Measurements from ENCODE around the gene SH2D6.
A peak's percentile ranks its signal among the peaks of the same experiment; 100 is the strongest.
"Not testable (repeated sequence)": the region's sequence is repeated elsewhere in the genome, so short reads cannot be mapped to it uniquely, and the experiment has no call there.

Gene SH2D6

GRCh38 chr2:85418132-85419008, at the start of gene SH2D6:
Gene SH2D6 (plus strand): TSS chr2:85418714. CDS start chr2:85429466, 10,752 bp downstream.
- peak; percentile 56 for DNase-seq

GRCh38 chr2:85368921-85369320, 49.6 kb upstream of the SH2D6 start:
- DNase-seq = no peak

GRCh38 chr2:85369500-85369899, 49.0 kb upstream of the SH2D6 start:
- no peak for DNase-seq

- no peak for DNase-seq
Observed at GRCh38 chr2:85371045-85371444, 47.5 kb upstream of the SH2D6 start.

GRCh38 chr2:85376291-85377065, 42.0 kb upstream of the SH2D6 start:
- no peak for DNase-seq

GRCh38 chr2:85377083-85377482, 41.4 kb upstream of the SH2D6 start:
- no peak for DNase-seq

- no peak for DNase-seq
Observed at GRCh38 chr2:85378257-85378656, 40.3 kb upstream of the SH2D6 start.

GRCh38 chr2:85380048-85380447, 38.5 kb upstream of the SH2D6 start:
- no peak for DNase-seq

- DNase-seq = not testable (repeated sequence)
Observed at GRCh38 chr2:85383151-85383550, 35.4 kb upstream of the SH2D6 start.

- no peak for DNase-seq
Observed at GRCh38 chr2:85383850-85384249, 34.7 kb upstream of the SH2D6 start.

- DNase-seq = no peak
Observed at GRCh38 chr2:85385746-85386145, 32.8 kb upstream of the SH2D6 start.

- DNase-seq = no peak
Observed at GRCh38 chr2:85387754-85388153, 30.8 kb upstream of the SH2D6 start.

GRCh38 chr2:85388878-85389538, 29.5 kb upstream of the SH2D6 start:
- no peak for DNase-seq

- DNase-seq = no peak
Observed at GRCh38 chr2:85390941-85391669, 27.4 kb upstream of the SH2D6 start.

GRCh38 chr2:85393836-85394235, 24.7 kb upstream of the SH2D6 start:
- no peak for DNase-seq

GRCh38 chr2:85394261-85394681, 24.2 kb upstream of the SH2D6 start:
- no peak for DNase-seq

GRCh38 chr2:85394976-85395375, 23.5 kb upstream of the SH2D6 start:
- no peak for DNase-seq

- no peak for DNase-seq
Observed at GRCh38 chr2:85395912-85396475, 22.5 kb upstream of the SH2D6 start.

- no peak for DNase-seq
Observed at GRCh38 chr2:85396531-85397470, 21.7 kb upstream of the SH2D6 start.

- DNase-seq = no peak
Observed at GRCh38 chr2:85397925-85398331, 20.6 kb upstream of the SH2D6 start.
